GM18526 (cell line): ENCODE data around the gene ZXDC.

Source experiments
- POLR2A ChIP-seq: IDR thresholded peaks from 3 replicates; pipeline ENCODE4 v1.6.1; 2011; ENCODE audit not compliant: insufficient read length; ENCODE audit errors: extremely low read depth

Gene ZXDC

DNA sequence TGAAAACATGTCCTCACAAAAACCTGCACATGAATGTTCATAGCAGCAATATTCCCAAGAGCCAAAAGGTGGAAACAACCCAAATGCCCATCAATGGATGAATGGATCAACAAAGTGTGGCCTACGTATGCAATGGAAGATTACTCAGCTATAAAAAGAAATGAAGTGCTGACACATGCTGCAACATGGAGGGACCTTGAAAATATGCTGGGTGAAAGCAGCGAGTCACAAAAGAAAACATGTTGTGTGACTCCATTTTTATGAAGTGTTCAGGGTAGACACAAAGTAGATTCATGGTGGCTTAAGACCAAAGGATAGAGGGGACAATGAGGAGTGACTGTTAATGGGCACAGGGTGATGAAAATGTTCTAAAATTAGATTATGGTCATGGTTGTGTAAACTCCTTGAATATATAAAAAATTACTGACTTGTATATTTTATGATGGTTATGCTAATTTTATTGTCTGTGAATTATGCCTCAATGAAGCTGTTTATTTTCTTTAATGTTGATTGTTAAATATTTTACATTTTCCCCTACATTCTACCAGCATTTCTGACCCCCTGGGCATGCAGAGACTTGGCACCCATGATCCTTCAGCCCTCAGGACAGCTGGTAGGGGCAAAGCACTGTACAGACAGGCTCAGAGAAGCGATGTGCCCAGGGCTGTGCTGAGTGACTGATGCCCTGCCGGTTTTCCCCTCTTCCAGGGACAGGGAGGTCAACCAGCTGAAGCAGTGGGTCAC is 43.2 kb downstream of the ZXDC start:
- no peak for TF ChIP-seq POLR2A

DNA sequence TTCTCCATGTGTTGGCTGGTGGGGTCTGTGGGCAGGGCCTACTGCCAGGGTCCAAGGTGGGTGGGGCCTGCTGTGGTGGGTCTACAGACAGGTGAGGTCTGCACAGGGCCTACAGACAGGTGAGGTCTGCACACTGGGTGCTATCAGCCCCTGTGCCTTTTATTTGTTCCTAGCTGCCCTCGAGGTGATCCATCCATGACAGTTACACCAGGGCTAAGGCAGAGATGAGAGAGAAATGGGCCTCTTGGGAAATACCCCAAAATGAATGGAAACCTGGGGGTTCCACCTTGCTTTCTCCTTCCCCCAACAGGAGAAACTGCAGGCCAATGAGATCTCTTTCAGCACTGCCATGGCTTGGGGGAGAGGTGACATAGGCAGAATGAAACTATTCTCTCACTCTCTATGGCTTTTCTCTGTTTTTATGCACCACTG is 44.6 kb downstream of the ZXDC start:
- no peak for TF ChIP-seq POLR2A

DNA sequence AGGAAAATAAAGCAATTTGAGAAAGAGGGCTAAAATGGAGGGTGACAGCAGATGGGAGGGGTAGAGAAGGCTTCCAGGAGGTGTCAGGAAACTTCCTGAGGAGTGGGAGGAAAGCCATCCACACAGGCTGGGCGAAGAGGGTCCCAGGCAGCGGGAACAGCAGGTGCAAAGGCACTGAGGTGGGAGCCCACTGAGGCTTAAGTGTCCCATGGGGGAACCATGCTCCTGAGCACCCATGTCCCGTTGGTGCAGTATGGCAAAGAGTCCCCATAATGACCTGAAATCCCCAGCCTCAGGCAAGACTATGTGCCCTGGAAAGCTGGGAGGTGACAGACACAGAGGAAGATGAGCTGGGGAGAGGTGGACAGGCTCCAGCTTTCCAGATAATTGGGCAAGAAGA is 50.9 kb downstream of the ZXDC start:
- TF ChIP-seq POLR2A = no peak

DNA sequence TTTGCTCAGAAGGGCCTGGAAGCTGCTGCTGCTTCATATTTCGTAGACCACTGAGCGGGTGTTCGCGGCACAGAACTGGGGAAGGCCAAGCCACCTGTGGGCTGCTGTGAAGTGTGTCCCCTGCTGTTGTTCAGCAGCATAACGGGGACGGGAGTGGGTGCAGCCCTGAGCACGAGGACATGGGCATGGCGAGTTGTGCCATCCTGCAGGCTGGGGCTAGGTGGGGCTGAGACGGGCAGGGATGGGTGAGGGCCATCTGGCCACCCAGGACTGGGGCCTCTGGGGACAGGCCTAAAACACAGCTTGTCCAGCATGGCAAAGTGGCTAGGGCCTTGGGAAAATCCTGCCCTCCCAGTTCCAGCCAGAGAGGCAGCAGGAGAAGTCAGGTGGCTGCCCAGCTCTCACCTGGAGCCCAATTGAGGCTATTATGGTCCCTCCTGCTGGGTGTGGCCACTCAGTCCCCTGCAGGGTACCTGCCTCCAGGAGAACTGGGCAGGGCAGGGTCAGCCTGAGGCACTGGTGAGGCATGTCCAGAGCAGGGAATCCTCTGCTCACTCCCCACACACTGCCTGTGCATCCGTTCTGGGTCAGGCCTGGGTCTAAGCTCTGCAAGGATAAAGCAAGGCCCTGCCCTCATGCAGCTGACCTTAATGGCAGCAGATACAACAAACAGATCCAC is 51.5 kb downstream of the ZXDC start:
- no peak for TF ChIP-seq POLR2A

DNA sequence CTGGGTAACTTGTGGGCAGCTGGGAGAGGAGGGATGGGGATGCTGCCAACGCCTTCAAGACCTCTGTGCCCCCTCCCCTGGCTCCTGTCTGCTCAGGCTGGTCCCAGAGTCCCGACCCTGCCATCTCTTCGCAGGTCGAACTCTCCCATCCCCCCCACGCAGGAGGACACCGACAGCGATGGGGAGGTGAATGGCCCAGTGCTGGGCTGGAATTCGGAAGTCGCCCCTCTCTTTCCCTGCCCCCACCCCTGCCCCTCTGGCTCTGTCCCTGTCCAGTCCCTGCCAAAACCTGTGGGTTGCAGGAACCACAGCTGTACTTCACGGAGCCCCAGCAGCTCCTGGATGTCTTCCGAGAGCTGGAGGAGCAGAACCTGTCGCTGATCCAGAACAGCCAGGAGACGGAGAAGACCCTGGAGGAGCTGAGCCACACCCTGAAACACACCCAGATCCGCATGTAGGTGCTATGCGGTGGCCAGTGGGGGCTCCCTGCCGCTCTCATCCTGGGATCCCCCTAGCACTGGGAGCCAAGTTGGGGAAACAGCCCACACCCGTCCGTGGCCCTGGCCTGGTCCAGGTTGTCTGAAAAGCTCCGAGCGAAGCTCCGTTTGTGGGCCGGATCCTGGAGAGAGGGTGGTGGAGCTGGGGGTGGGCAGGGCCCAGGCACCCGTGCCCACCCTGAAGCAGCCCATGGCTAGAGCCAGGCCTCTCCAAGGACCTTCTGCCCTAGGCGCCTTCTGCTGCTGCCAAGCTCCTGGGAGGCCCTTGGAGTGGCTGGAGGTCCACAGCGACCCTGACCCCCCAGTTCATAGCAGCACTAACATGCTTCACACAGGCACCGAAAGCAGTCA is 52.3 kb downstream of the ZXDC start:
- no peak for TF ChIP-seq POLR2A

DNA sequence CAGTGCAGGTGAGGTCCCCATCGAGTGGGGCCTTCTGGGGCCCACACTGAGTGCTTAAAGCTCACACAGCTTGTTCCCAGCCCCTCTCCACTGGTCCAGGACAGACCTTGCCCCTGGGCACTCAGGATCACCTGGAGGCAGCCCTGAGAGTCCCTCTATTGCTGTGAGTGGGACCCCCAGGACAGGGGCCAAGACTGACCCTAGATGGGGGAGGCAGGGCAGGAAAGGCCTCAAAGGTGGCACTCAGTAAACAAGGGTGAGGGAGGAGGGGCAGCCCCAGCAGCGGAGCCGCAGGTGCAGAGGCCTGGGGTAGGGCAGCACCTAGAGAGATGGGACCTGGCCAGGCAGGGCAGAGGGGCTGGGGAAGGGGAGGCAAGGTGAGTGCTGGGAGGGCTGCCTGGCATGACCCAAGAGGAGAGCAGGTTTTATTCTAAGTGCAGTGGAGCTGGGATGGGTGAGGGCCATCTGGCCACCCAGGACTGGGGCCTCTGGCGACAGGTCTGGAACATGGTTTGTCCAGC is 53.1 kb downstream of the ZXDC start:
- no peak for TF ChIP-seq POLR2A

DNA sequence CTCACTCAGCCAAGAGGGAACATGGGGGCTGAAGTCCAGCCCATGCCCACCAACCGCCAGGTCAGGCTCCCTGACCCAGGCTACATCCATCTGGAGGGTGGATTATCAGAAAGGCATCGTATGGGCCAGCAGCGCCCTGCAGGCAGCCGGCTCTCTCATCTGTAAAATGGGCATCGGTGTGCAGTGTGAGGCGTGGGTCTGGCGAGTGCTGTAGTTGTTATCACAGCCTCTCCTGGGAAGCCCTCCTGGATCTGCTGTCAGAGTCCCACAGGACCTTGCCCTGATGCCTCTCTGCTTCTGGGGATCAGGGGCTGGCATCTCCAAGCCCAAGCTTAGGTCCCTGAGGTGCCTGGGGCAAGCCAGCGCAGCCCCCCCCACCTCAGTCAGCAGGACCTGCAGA is 53.6 kb downstream of the ZXDC start:
- TF ChIP-seq POLR2A = no peak

DNA sequence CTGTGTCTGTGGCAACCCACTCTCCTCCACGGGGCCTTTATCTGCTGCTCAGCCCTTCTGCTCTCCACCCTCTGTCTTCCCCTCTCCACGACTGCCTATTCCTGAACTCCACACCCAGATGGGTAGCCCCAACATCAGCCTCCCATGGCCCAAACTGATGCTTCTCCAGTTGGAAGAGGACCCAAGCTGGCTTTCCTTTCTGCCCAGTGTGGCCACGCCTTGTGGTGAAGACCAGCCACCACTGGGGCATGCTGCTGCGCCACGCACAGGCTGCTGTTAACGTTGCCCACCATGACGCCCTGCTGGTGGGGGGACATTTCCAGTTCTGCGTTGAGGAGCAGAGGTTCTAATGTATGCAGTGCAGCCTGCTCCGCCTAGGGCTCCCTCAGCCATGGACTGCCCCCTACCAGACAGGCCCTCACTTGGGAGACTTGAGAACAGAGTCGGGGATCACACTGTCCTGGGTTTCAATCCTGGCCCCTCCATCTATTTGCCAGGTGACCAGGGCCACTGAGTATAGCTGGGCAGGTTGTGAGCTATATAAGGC is 54.0 kb downstream of the ZXDC start:
- no peak for TF ChIP-seq POLR2A

DNA sequence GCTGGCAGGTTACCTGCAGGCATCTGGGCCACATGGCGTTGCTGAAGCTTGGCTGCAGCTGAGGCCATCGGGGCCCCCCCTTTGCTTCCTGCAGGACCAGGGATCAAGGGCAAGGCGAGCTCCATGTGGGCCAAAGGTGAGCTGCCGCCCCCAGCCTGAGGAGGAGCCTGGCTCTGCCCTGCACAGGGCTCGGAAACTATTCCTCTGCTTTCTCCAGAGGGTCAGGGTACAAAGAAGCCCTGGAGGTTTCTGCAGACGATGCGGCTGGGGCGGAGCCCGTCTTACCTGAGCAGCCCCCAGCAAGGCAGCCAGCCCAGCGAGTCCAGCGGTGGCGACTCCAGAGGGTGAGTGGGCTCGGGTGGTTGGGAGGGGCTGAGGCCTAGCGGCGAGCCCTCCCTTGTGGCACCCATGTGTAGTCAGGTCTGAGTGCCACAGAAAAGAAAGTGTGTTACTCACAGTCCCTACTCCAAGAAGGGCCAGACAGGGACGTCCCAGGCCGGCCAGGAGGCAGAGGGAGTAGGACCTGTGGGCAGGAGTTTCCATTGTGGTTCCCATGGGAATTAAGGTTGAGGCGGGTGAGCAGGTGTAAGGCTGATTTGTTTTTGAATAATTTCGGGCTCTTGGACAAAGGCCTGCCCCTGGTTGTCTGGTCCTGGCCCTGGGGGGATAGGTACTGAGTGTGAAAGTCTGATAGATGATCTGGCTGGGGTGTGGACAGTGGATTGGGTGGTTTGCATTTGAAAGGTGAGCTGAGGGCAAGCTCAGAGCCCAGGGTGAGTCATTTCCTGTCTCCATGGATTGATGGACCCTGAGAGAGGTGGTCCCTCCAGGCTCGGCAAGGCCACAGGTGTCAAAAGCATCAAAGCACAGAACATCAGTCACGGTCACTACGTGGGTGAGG is 55.6 kb downstream of the ZXDC start:
- no peak for TF ChIP-seq POLR2A

DNA sequence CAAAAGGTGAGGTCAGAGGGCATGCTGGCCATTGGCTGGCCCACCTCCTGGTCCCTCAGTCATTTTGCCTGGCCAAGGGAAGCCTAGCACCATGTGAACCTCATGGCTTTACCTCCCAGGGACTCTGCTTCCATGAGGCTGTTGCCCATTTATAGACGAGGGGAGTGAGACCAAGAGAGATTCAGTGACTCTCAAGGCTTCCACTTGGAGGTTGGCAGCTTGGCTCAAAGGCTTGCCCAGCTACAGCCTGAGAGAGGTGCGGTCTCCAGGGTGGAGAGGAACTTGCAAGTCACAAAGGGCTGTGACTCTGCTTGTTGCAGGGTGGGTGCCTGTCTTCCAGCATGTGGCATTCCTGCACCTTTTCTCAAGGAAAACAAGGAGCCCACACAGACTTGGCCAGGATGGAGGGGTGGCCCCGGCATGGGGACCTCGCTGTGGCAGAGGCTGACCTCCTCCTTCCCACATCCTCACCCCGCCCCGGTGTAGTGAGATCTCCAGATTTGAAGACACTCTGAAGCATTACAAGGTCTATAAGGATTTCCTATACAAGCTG is 56.5 kb downstream of the ZXDC start:
- TF ChIP-seq POLR2A = no peak

DNA sequence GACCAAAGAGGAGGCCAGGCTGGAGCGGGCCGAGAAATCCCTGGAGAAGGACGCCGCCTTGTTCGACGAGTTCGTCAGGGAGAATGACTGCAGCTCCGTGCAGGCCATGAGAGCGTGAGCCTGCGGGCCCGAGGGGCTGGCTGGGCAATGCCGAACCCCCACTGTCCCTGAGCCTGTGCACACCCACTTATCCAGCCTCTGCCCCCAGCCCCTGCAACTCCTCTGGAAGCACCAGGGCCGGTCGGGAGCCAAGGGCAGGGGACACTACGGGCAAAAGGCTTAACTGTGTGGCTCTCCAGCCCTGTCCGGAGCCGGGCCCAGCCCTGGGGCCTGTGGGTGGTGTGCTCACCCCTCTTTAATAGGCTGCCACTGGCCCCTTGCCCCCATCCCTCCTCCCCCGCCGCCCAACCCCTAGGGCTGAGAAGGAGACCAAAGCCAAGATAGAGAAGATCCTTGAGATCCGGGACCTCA is 57.0 kb downstream of the ZXDC start:
- no peak for TF ChIP-seq POLR2A

DNA sequence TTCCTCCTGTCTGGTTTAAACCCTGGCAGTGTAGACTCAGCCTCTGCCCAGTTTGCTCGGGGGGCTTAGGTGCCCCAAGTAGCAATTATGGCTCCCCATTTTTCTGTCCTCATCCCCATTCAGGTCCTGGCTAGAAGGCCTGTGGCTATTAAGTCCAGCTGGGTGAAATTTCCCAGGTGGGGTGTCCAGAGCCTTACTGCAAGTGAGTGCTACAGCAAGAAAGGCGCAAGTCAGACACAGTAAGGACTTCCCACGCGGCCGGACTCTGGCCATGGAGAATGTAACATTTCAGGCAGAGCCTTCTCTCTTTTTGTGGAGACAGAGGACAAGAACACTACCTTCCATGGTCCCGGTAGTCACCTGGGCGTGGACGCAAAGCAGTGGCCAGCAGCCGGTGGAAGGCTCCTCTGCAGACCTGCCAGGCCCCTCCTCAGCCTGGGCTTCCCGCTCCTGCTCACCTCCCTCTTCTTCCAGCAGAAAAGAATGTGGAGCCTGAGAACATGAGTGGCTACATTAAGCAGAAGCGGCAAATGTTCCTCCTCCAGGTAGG is 57.6 kb downstream of the ZXDC start:
- no peak for TF ChIP-seq POLR2A

DNA sequence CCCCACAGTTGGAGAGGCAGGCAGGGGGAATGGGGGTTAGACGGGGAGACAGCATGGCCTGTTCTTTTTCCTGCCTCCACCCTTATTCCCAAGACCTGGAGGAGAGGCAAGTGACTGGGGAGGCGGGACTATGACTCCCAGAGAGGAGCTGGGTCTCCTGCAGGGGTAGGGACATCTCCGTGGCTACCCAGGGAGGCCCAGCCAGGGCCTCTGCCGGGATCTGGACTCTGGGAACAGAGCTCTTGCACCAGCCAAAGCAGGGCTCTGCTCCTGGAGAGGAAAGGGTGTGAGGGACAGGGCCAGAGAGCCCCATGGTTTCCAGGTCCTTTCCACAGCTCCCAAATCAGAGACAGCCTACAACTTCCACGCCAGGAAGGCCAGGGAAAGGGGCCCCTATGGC is 58.2 kb downstream of the ZXDC start:
- TF ChIP-seq POLR2A = no peak

DNA sequence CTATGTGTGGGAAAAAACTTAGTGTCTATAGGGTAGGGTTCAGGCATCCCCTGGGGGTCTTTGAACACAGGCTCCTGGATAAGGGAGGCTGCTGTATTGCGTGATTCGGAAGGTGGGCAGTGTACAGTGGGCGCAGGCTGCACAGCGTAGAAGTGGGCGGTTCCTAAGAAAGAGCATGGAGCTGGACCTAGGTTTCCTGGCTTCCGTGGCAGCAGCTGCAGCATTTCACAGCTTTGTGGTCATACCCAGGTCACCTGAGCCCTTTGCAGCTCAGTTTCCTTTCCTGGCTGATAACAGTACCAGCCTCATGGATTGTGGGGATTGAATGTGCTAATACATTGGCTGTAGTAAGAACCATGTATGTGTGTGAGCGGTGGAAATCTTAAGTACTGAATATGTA is 58.7 kb downstream of the ZXDC start:
- no peak for TF ChIP-seq POLR2A
